Measurements from ENCODE around the gene GABBR2. TPM values are rescaled to one million over a fixed set of nuclear protein-coding genes. Genes with fewer than 3 reads are reported as not detected.

GABBR2 gene
- total RNA-seq, 1 experiment from 2014 or later, result 6.3 TPM

- TF ChIP-seq SIN3A (IDR thresholded peaks at IDR 0.05; ENCODE audit: borderline replicate concordance, insufficient read depth, low read depth, low read length) (no peak), CTCF (IDR thresholded peaks at IDR 0.05) (no peak), REST (IDR thresholded peaks at IDR 0.05; ENCODE audit: insufficient read depth in 1 of 2, low read depth in 2 of 2, low read length in 1 of 2) (no peak)
- no peaks in the 10 kb centered on the region for H3K27me3 ChIP-seq (ENCODE audit: control insufficient read depth, insufficient read depth, low read length)
- ATAC-seq, result no peak
- in situ Hi-C loops (cut with HindIII; ENCODE audit: low pct_unique_long_range_greater_than_20kb, low sequenced_read_pairs) (no loop called here), intact Hi-C loops (cut with micrococcal nuclease; ENCODE audit: unreplicated experiment) (no loop called here)
- H3K4me3 ChIP-seq (ENCODE audit: low read depth in 2 of 2, low read length in 2 of 2), result no peak overlapping the region
- no TSS peak for BruUV-seq (replicated peaks)
- H3K9me3 ChIP-seq (ENCODE audit: control insufficient read depth, insufficient read depth, low read depth, low read length), result no peaks in the 10 kb centered on the region
- ChIA-PET CTCF (no interaction called here), POLR2A (no interaction called here)
- no peaks in the 10 kb centered on the region for H3K4me1 ChIP-seq (ENCODE audit: control insufficient read depth, insufficient read depth, low read length)
- H3K27ac ChIP-seq (ENCODE audit: low read length), result no peak overlapping the region
- DNase-seq (ENCODE audit: low read depth, low spot score), result no peak
- no peaks in the 10 kb centered on the region for H3K36me3 ChIP-seq (ENCODE audit: control insufficient read depth, insufficient read depth, low read length)
These were observed 103.6 kb downstream of the GABBR2 start for GRCh38 chr9:98605116-98605515.

GRCh38 chr9:98603821-98604383 is 104.8 kb downstream of the GABBR2 start:
- Histone ChIP-seq H3K27me3 (ENCODE audit: control insufficient read depth, insufficient read depth, low read length) (no peaks in the 10 kb centered on the region), H3K4me3 (ENCODE audit: low read depth in 2 of 2, low read length in 2 of 2) (no peak overlapping the region), H3K4me1 (ENCODE audit: control insufficient read depth, insufficient read depth, low read length) (no peaks in the 10 kb centered on the region), H3K9me3 (ENCODE audit: control insufficient read depth, insufficient read depth, low read depth, low read length) (no peaks in the 10 kb centered on the region), H3K36me3 (ENCODE audit: control insufficient read depth, insufficient read depth, low read length) (no peaks in the 10 kb centered on the region), H3K27ac (ENCODE audit: low read length) (no peak overlapping the region)
- in situ Hi-C loops (cut with HindIII; ENCODE audit: low pct_unique_long_range_greater_than_20kb, low sequenced_read_pairs), result no loop called here
- CTCF ChIA-PET, result no interaction called here
- no TSS peak for BruUV-seq (replicated peaks)
- TF ChIP-seq SIN3A (IDR thresholded peaks at IDR 0.05; ENCODE audit: borderline replicate concordance, insufficient read depth, low read depth, low read length), result no peak
- intact Hi-C loops (cut with micrococcal nuclease; ENCODE audit: unreplicated experiment), result no loop called here
- POLR2A ChIA-PET, result no interaction called here
- DNase-seq (ENCODE audit: low read depth, low spot score) (no peak), ATAC-seq (no peak)

GRCh38 chr9:98602839-98603500 is 105.8 kb downstream of the GABBR2 start:
- TF ChIP-seq SIN3A (IDR thresholded peaks at IDR 0.05; ENCODE audit: borderline replicate concordance, insufficient read depth, low read depth, low read length) (no peak), REST (IDR thresholded peaks at IDR 0.05; ENCODE audit: insufficient read depth in 1 of 2, low read depth in 2 of 2, low read length in 1 of 2) (no peak), CTCF (IDR thresholded peaks at IDR 0.05) (no peak), TCF7L2 (IDR thresholded peaks at IDR 0.05; ENCODE audit: low read depth, low read length) (no peak), POLR2AphosphoS5 (IDR thresholded peaks at IDR 0.05; ENCODE audit: low read depth, low read length) (no peak)
- Histone ChIP-seq H3K4me1 (ENCODE audit: control insufficient read depth, insufficient read depth, low read length) (no peaks in the 10 kb centered on the region), H3K27me3 (ENCODE audit: control insufficient read depth, insufficient read depth, low read length) (no peaks in the 10 kb centered on the region), H3K36me3 (ENCODE audit: control insufficient read depth, insufficient read depth, low read length) (no peaks in the 10 kb centered on the region), H3K9me3 (ENCODE audit: control insufficient read depth, insufficient read depth, low read depth, low read length) (no peaks in the 10 kb centered on the region), H3K4me3 (ENCODE audit: low read depth in 2 of 2, low read length in 2 of 2) (no peak overlapping the region), H3K27ac (ENCODE audit: low read length) (no peak overlapping the region)
- intact Hi-C loops (cut with micrococcal nuclease; ENCODE audit: unreplicated experiment), result no loop called here
- no peak for ATAC-seq
- no TSS peak for BruUV-seq (replicated peaks)
- in situ Hi-C loops (cut with HindIII; ENCODE audit: low pct_unique_long_range_greater_than_20kb, low sequenced_read_pairs), result no loop called here
- CTCF ChIA-PET, result no interaction called here
- POLR2A ChIA-PET, result no interaction called here
- no peak for DNase-seq (ENCODE audit: low read depth, low spot score)
